Type B pancreatic cell (in vitro differentiated cells): ENCODE results near the gene CLCA1. TPM values are rescaled to one million over a fixed set of nuclear protein-coding genes. Genes with fewer than 3 reads are reported as not detected.

Experiments
- DNase-seq: peaks from one replicate; pipeline ENCODE4 v3.0.0; 2021; ENCODE audit warnings: mixed read lengths; ENCODE audit not compliant: unreplicated experiment; ENCODE audit errors: extremely low spot score
- H3K27ac Mint-ChIP-seq: 2 replicates; pipeline ENCODE4 v1.8.0; 2021; ENCODE audit warnings: mild to moderate bottlenecking, mixed read lengths
- H3K27me3 Mint-ChIP-seq: 2 replicates; pipeline ENCODE4 v1.8.0; 2021; ENCODE audit warnings: mixed read lengths
- H3K36me3 Mint-ChIP-seq: 2 replicates; pipeline ENCODE4 v1.8.0; 2021; ENCODE audit warnings: mixed read lengths
- H3K4me1 Mint-ChIP-seq: one replicate; pipeline ENCODE4 v1.8.0; 2021; ENCODE audit warnings: mixed read lengths; ENCODE audit not compliant: unreplicated experiment
- H3K4me3 Mint-ChIP-seq: 2 replicates; pipeline ENCODE4 v1.8.0; 2021; ENCODE audit warnings: mild to moderate bottlenecking, mixed read lengths
- H3K9me3 Mint-ChIP-seq: 2 replicates; pipeline ENCODE4 v1.8.0; 2021; ENCODE audit warnings: mixed read lengths
- CTCF ChIP-seq: fragments of 200-600 bp; sonication (generic); conservative IDR thresholded peaks from 2 replicates; pipeline ENCODE4 v1.5.0; 2021; ENCODE audit warnings: antibody characterized with exemption, mild to moderate bottlenecking
- total RNA-seq: library from RNA; stranded (reverse); gene quantifications from 2 replicates; pipeline ENCODE4 v1.2.1, GENCODE V29; 2021; ENCODE audit warnings: low replicate concordance

CLCA1 gene
- total RNA-seq, 1 donor from 2014 or later = 10.1 TPM

GRCh38 chr1:86429122-86429725 is 39.5 kb upstream of the CLCA1 start:
- Mint-ChIP-seq H3K4me3 (no peak overlapping the region), H3K9me3 (no peaks in the 10 kb centered on the region), H3K4me1 (no peaks in the 10 kb centered on the region), H3K27ac (no peak overlapping the region), H3K27me3 (no peaks in the 10 kb centered on the region), H3K36me3 (no peaks in the 10 kb centered on the region)
- DNase-seq = no peak
- TF ChIP-seq CTCF = no peak

GRCh38 chr1:86429835-86430234 is 38.9 kb upstream of the CLCA1 start:
- H3K4me1 Mint-ChIP-seq = no peaks in the 10 kb centered on the region
- no peak for DNase-seq
- H3K9me3 Mint-ChIP-seq = no peaks in the 10 kb centered on the region
- H3K4me3 Mint-ChIP-seq = no peak overlapping the region
- H3K27me3 Mint-ChIP-seq = no peaks in the 10 kb centered on the region
- H3K36me3 Mint-ChIP-seq = no peaks in the 10 kb centered on the region
- H3K27ac Mint-ChIP-seq = no peak overlapping the region
- TF ChIP-seq CTCF = no peak

GRCh38 chr1:86430376-86430775 is 38.4 kb upstream of the CLCA1 start:
- no peak for TF ChIP-seq CTCF
- Mint-ChIP-seq H3K9me3 (no peaks in the 10 kb centered on the region), H3K36me3 (no peaks in the 10 kb centered on the region), H3K27me3 (no peaks in the 10 kb centered on the region), H3K4me3 (no peak overlapping the region), H3K27ac (no peak overlapping the region), H3K4me1 (no peaks in the 10 kb centered on the region)
- DNase-seq = no peak

GRCh38 chr1:86434059-86434458 is 34.7 kb upstream of the CLCA1 start:
- Mint-ChIP-seq H3K4me1 (no peaks in the 10 kb centered on the region), H3K27ac (no peak overlapping the region), H3K27me3 (peaks cover 11% of the 10 kb centered on the region), H3K36me3 (no peaks in the 10 kb centered on the region), H3K4me3 (no peak overlapping the region), H3K9me3 (no peaks in the 10 kb centered on the region)
- TF ChIP-seq CTCF = peak; percentile 28
- no peak for DNase-seq

- no peaks in the 10 kb centered on the region for H3K36me3 Mint-ChIP-seq
- H3K4me3 Mint-ChIP-seq = no peak overlapping the region
- no peak for TF ChIP-seq CTCF
- peaks cover 11% of the 10 kb centered on the region for H3K27me3 Mint-ChIP-seq
- H3K4me1 Mint-ChIP-seq = no peaks in the 10 kb centered on the region
- H3K9me3 Mint-ChIP-seq = no peaks in the 10 kb centered on the region
- no peak for DNase-seq
- no peak overlapping the region for H3K27ac Mint-ChIP-seq
These were observed 33.4 kb upstream of the CLCA1 start for GRCh38 chr1:86435327-86435726.

- Mint-ChIP-seq H3K36me3 (no peaks in the 10 kb centered on the region), H3K4me1 (no peaks in the 10 kb centered on the region), H3K27me3 (peaks cover 11% of the 10 kb centered on the region), H3K27ac (no peak overlapping the region), H3K9me3 (no peaks in the 10 kb centered on the region), H3K4me3 (no peak overlapping the region)
- DNase-seq = no peak
- no peak for TF ChIP-seq CTCF
These were observed 32.7 kb upstream of the CLCA1 start for GRCh38 chr1:86436041-86436440.
